Endodermal cell (in vitro differentiated cells): Measurements from ENCODE around the gene C1QTNF12. TPM values are rescaled to one million over a fixed set of nuclear protein-coding genes. Genes with fewer than 3 reads are reported as not detected.

Experiments used
- DNase-seq: peaks from one replicate; pipeline ENCODE4 v3.0.0-alpha.2; 2017
- H3K27ac ChIP-seq: 2 replicates; pipeline ENCODE4 v1.5.1; 2013; ENCODE audit warnings: mild to moderate bottlenecking, low read depth, low read length, moderate library complexity
- H3K27me3 ChIP-seq: 2 replicates; pipeline ENCODE4 v1.6.1; 2013; ENCODE audit warnings: mild to moderate bottlenecking, low read length, moderate library complexity; ENCODE audit not compliant: insufficient read depth, control insufficient read depth, poor library complexity, severe bottlenecking
- H3K36me3 ChIP-seq: 2 replicates; pipeline ENCODE4 v1.7.0; 2013; ENCODE audit warnings: mild to moderate bottlenecking, low read length, moderate library complexity; ENCODE audit not compliant: control insufficient read depth, insufficient read depth
- H3K4me1 ChIP-seq: one replicate; pipeline ENCODE4 v1.7.0; 2013; ENCODE audit warnings: low read length; ENCODE audit not compliant: control insufficient read depth, insufficient read depth
- H3K4me3 ChIP-seq: 2 replicates; pipeline ENCODE4 v1.5.1; 2013; ENCODE audit warnings: mild to moderate bottlenecking, low read length, moderate library complexity
- H3K9ac ChIP-seq: 2 replicates; pipeline ENCODE4 v1.6.1; 2013; ENCODE audit warnings: mild to moderate bottlenecking, low read length, moderate library complexity; ENCODE audit not compliant: poor library complexity, severe bottlenecking; ENCODE audit errors: extremely low read depth
- H3K9me3 ChIP-seq: 2 replicates; pipeline ENCODE4 v1.6.1; 2013; ENCODE audit warnings: mild to moderate bottlenecking, low read length, moderate library complexity; ENCODE audit not compliant: control insufficient read depth
- H3K27ac Mint-ChIP-seq: 2 replicates; pipeline ENCODE4 v1.8.0; 2020; ENCODE audit warnings: mixed read lengths
- H3K27me3 Mint-ChIP-seq: 2 replicates; pipeline ENCODE4 v1.8.0; 2021; ENCODE audit warnings: mild to moderate bottlenecking, mixed read lengths; ENCODE audit not compliant: insufficient read depth
- H3K36me3 Mint-ChIP-seq: 2 replicates; pipeline ENCODE4 v1.8.0; 2020; ENCODE audit warnings: low read depth, mixed read lengths
- H3K4me1 Mint-ChIP-seq: 2 replicates; pipeline ENCODE4 v1.8.0; 2020; ENCODE audit warnings: mixed read lengths
- H3K4me3 Mint-ChIP-seq: 2 replicates; pipeline ENCODE4 v1.8.0; 2020; ENCODE audit warnings: mild to moderate bottlenecking, moderate library complexity, mixed read lengths
- H3K9me3 Mint-ChIP-seq: 2 replicates; pipeline ENCODE4 v1.8.0; 2020; ENCODE audit warnings: mild to moderate bottlenecking, mixed read lengths
- WGBS, 2 experiments: methylation state at CpG; one replicate each; pipeline versions ENCODE4 v1.1.5 to v1.1.7; 2013; ENCODE audit warnings: missing lambda C conversion rate in 2 of 2, mixed read lengths in 1 of 2; ENCODE audit not compliant: insufficient coverage in 1 of 2, insufficient read length in 1 of 2; 5-methylcytosine and 5-hydroxymethylcytosine counted together
- total RNA-seq, 2 donors: library from RNA; stranded (reverse); fragmentation: NEBNext Ultra II Directional in 1 of 2; extraction: Animal tissue kit (Norgen Biotek cat#: 25700) in 1 of 2; gene quantifications; 2 replicates in 1 of 2; 3 replicates in 1 of 2; pipeline ENCODE4 v1.2.1, GENCODE V29; 2021
- TF ChIP-seq, protein P1 (sequence below): fragments of 200-600 bp; sonication (generic); conservative IDR thresholded peaks from 2 replicates; pipeline ENCODE4 v1.5.0; 2021; ENCODE audit warnings: antibody characterized with exemption, mild to moderate bottlenecking

The C1QTNF12 gene
- total RNA-seq, 2 donors from 2014 or later = 8.1 to 13.5 TPM

DNA sequence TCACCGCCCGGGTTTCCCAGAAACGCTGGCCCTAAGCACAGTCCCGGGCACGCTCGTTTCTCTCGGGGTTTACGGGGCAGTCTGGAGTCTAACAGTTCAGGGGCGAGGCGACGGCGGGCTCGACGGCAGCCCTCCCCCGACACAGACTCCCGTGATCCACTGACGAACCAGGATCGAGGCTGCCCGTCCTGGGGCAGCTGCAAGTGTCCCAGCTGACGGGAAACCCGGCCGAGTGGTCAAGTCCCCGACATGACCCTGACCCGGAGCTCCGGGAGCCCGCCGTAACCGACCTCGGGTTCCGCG lies 26.6 kb upstream of the C1QTNF12 start:
- H3K9me3 Mint-ChIP-seq = no peaks in the 10 kb centered on the region
- H3K27me3 Mint-ChIP-seq = peaks cover 3% of the 10 kb centered on the region
- H3K9ac ChIP-seq = peak overlapping the region; percentile 92
- H3K27ac ChIP-seq = no peak overlapping the region
- no peaks in the 10 kb centered on the region for H3K27me3 ChIP-seq
- no peak for DNase-seq
- H3K4me1 Mint-ChIP-seq = peaks cover 19% of the 10 kb centered on the region
- TF ChIP-seq, protein P1, sequence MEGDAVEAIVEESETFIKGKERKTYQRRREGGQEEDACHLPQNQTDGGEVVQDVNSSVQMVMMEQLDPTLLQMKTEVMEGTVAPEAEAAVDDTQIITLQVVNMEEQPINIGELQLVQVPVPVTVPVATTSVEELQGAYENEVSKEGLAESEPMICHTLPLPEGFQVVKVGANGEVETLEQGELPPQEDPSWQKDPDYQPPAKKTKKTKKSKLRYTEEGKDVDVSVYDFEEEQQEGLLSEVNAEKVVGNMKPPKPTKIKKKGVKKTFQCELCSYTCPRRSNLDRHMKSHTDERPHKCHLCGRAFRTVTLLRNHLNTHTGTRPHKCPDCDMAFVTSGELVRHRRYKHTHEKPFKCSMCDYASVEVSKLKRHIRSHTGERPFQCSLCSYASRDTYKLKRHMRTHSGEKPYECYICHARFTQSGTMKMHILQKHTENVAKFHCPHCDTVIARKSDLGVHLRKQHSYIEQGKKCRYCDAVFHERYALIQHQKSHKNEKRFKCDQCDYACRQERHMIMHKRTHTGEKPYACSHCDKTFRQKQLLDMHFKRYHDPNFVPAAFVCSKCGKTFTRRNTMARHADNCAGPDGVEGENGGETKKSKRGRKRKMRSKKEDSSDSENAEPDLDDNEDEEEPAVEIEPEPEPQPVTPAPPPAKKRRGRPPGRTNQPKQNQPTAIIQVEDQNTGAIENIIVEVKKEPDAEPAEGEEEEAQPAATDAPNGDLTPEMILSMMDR = peak; percentile 0
- H3K4me1 ChIP-seq = peaks cover 5% of the 10 kb centered on the region
- 1 to 5% methylated on average over 8 to 31 of the region's 31 CpGs for WGBS, 2 experiments
- peaks cover 31% of the 10 kb centered on the region for H3K36me3 Mint-ChIP-seq
- H3K27ac Mint-ChIP-seq = peak overlapping the region; percentile 87
- H3K9me3 ChIP-seq = no peaks in the 10 kb centered on the region
- H3K4me3 ChIP-seq = peak overlapping the region; percentile 88
- H3K36me3 ChIP-seq = peaks cover 12% of the 10 kb centered on the region
- peak overlapping the region; percentile 86 for H3K4me3 Mint-ChIP-seq

DNA sequence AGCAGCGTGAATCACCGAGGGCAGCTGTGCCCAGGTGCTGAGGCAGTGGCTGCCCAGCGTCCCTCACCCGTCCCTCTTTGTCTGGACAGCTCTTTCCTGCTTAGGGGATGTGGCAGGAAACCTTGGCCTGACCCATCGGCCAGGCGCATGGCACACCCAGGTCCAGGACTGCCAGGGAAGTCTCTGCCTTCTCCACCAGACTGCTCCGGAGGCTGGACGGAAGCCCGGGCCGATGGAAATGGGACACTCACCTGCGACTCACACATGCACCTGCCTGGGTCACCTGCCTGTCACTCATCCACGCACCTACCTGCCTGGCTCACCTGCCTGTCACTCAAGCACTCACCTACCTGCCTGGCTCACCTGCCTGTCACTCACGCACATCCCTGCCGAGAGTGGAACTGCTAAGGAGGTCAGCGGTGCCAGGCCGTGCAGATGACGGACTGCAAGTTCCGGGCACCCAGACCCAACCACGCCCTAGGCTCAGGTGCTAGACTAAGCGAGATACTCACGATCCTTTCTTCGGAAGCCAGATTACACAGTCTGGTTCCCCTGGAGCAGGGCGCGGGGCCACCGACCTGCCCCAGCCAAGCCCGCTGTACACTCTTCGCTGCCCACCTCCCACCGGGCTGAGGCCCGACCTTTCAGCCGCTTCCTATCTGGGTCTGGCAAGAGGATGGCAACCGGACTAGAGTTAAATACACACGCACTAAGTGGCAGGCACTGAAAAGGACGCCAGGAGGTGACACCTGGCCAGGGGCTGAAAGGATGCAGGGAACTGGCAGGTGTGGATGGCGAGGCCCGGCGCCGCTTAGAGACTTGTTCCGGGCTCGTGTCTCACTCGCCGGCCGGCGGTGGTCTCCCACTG lies 26.1 kb upstream of the C1QTNF12 start:
- Histone ChIP-seq H3K27me3 (no peaks in the 10 kb centered on the region), H3K9ac (peak overlapping the region; percentile 92), H3K36me3 (peaks cover 12% of the 10 kb centered on the region), H3K27ac (no peak overlapping the region), H3K9me3 (no peaks in the 10 kb centered on the region), H3K4me3 (peak overlapping the region; percentile 88), H3K4me1 (peaks cover 5% of the 10 kb centered on the region)
- Mint-ChIP-seq H3K4me1 (peaks cover 19% of the 10 kb centered on the region), H3K9me3 (no peaks in the 10 kb centered on the region), H3K4me3 (peak overlapping the region; percentile 86), H3K27me3 (peaks cover 3% of the 10 kb centered on the region), H3K27ac (peak overlapping the region; percentile 87), H3K36me3 (peaks cover 35% of the 10 kb centered on the region)
- no peak for DNase-seq
- 52 to 53% methylated on average over 41 to 43 of the region's 43 CpGs for WGBS, 2 experiments
- TF ChIP-seq, protein P1 = peak; percentile 32

DNA sequence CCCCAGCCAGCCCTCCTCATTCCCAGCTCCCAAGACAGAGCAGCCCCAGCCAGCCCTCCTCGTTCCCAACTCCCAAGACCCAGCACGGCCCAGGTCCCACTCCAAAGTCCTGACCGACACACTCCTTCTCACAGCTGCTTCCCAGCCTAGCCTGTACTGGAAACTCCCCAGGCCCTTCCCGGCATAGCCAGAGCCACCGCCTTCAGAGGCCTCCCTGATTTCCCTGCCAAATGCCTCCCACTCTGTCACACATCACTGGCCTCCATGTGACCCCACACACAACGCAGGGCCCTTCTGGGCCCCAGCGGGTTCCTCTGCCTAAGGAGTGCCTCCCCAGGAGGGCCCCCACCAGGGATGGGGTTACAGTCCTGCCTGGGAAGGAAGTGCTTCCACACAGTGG lies 24.3 kb upstream of the C1QTNF12 start:
- no peaks in the 10 kb centered on the region for H3K9me3 ChIP-seq
- no peaks in the 10 kb centered on the region for H3K9me3 Mint-ChIP-seq
- H3K9ac ChIP-seq = no peak overlapping the region
- H3K27ac ChIP-seq = no peak overlapping the region
- H3K4me1 ChIP-seq = peaks cover 5% of the 10 kb centered on the region
- H3K4me1 Mint-ChIP-seq = peaks cover 19% of the 10 kb centered on the region
- peaks cover 3% of the 10 kb centered on the region for H3K27me3 Mint-ChIP-seq
- WGBS, 2 experiments = 88 to 91% methylated on average over 4 to 7 of the region's 7 CpGs
- peaks cover 44% of the 10 kb centered on the region for H3K36me3 Mint-ChIP-seq
- H3K27me3 ChIP-seq = no peaks in the 10 kb centered on the region
- H3K4me3 Mint-ChIP-seq = peak overlapping the region; percentile 86
- TF ChIP-seq, protein P1 = no peak
- no peak for DNase-seq
- H3K4me3 ChIP-seq = no peak overlapping the region
- H3K36me3 ChIP-seq = peaks cover 19% of the 10 kb centered on the region
- peak overlapping the region; percentile 64 for H3K27ac Mint-ChIP-seq
